HepG2 (cell line): ENCODE results near the gene NBR1. TPM values are rescaled to one million over a fixed set of nuclear protein-coding genes. Genes with fewer than 3 reads are reported as not detected.

Source experiments
- NFE2 ChIP-seq: sonication (generic); formaldehyde crosslinking; IDR thresholded peaks from 2 replicates; pipeline ENCODE4 v1.4.0; 2020; ENCODE audit warnings: missing genetic modification reagents
- NFE2L2 ChIP-seq: fragments of 150-350 bp; IDR thresholded peaks from 2 replicates; pipeline ENCODE4 v1.6.1; 2014; ENCODE audit warnings: low read length
- PLRG1 ChIP-seq: fragments of 450-650 bp; conservative IDR thresholded peaks from 2 replicates; pipeline ENCODE4 v1.6.1; 2016
- POLR2AphosphoS2 ChIP-seq: IDR thresholded peaks from 2 replicates; pipeline ENCODE4 v1.6.1; 2011; ENCODE audit warnings: low read depth, low read length, improper control_type of control experiment
- RFX1 ChIP-seq: fragments of 450-650 bp; IDR thresholded peaks from 2 replicates; pipeline ENCODE4 v1.6.1; 2017
- YEATS4 ChIP-seq: sonication (generic); formaldehyde crosslinking; IDR thresholded peaks from 2 replicates; pipeline ENCODE4 v1.4.0; 2020; ENCODE audit warnings: missing genetic modification reagents, borderline replicate concordance
- ZKSCAN8 ChIP-seq: IDR thresholded peaks from 2 replicates; pipeline ENCODE4 v1.6.1; 2016; ENCODE audit warnings: borderline replicate concordance, missing genetic modification reagents, missing compliant biosample characterization
- ZNF124 ChIP-seq: sonication (generic); formaldehyde crosslinking; IDR thresholded peaks from 2 replicates; pipeline ENCODE4 v1.4.0; 2020; ENCODE audit warnings: missing genetic modification reagents
- ZNF20 ChIP-seq: sonication (generic); formaldehyde crosslinking; IDR thresholded peaks from 2 replicates; pipeline ENCODE4 v1.4.0; 2020; ENCODE audit warnings: mild to moderate bottlenecking, moderate library complexity, missing genetic modification reagents
- ZNF225 ChIP-seq: sonication (generic); formaldehyde crosslinking; IDR thresholded peaks from 2 replicates; pipeline ENCODE4 v1.4.0; 2020; ENCODE audit warnings: mild to moderate bottlenecking, missing genetic modification reagents
- ZNF263 ChIP-seq: sonication (generic); formaldehyde crosslinking; IDR thresholded peaks from 2 replicates; pipeline ENCODE4 v1.4.0; 2020; ENCODE audit warnings: missing genetic modification reagents
- ZNF530 ChIP-seq: sonication (generic); formaldehyde crosslinking; IDR thresholded peaks from 2 replicates; pipeline ENCODE4 v1.5.0; 2020; ENCODE audit warnings: low read depth, mild to moderate bottlenecking, missing genetic modification reagents
- ZNF724P ChIP-seq: sonication (generic); formaldehyde crosslinking; IDR thresholded peaks from 2 replicates; pipeline ENCODE4 v1.8.0; 2022; ENCODE audit warnings: missing genetic modification reagents, borderline replicate concordance
- polyA plus RNA-seq, 8 experiments: library from polyadenylated mRNA; depleted of rRNA in 3 of 8; stranded (reverse) in 7 of 8; unstranded in 1 of 8; fragments of >200 nt; fragmentation: Illumina TruSeq in 4 of 8; extraction: Trizol in 4 of 8; gene quantifications; 2 replicates each; pipeline versions ENCODE4 v1.2.1 to v1.2.3, GENCODE V29; 2011 to 2016; ENCODE audit warnings: low read depth in 4 of 8, missing spikeins in 1 of 8, mixed read lengths in 1 of 8; ENCODE audit not compliant: insufficient read depth in 1 of 8
- total RNA-seq, 5 experiments: library from RNA; depleted of rRNA; stranded (reverse); fragments of >200 nt; fragmentation: Illumina TruSeq; extraction: Trizol; gene quantifications; 2 replicates each; pipeline ENCODE4 v1.2.3, GENCODE V29; 2016; ENCODE audit warnings: low read depth in 1 of 5
- TF ChIP-seq, protein P1 (sequence below): sonication (generic); formaldehyde crosslinking; IDR thresholded peaks from 2 replicates; pipeline ENCODE4 v1.5.0; 2020; ENCODE audit warnings: mild to moderate bottlenecking, low read depth, missing genetic modification reagents, borderline replicate concordance
- TF ChIP-seq, protein P2 (sequence below): sonication (generic); formaldehyde crosslinking; IDR thresholded peaks from 2 replicates; pipeline ENCODE4 v1.4.0; 2020; ENCODE audit warnings: mild to moderate bottlenecking, missing genetic modification reagents
- TF ChIP-seq, protein P3 (sequence below): sonication (generic); formaldehyde crosslinking; IDR thresholded peaks from 2 replicates; pipeline ENCODE4 v1.8.0; 2023; ENCODE audit warnings: mild to moderate bottlenecking, missing genetic modification reagents
- TF ChIP-seq, protein P4 (sequence below): sonication (generic); formaldehyde crosslinking; IDR thresholded peaks from 2 replicates; pipeline ENCODE4 v1.9.0; 2022; ENCODE audit warnings: low read depth, missing genetic modification reagents
- TF ChIP-seq, protein P5 (sequence below): sonication (generic); formaldehyde crosslinking; IDR thresholded peaks from 2 replicates; pipeline ENCODE4 v1.5.1; 2020; ENCODE audit warnings: mild to moderate bottlenecking, missing genetic modification reagents, moderate library complexity
- TF ChIP-seq, protein P6 (sequence below): sonication (generic); formaldehyde crosslinking; IDR thresholded peaks from 2 replicates; pipeline ENCODE4 v1.5.1; 2020; ENCODE audit warnings: missing genetic modification reagents, mild to moderate bottlenecking, borderline replicate concordance
- TF ChIP-seq, protein P7 (sequence below): sonication (generic); formaldehyde crosslinking; IDR thresholded peaks from 2 replicates; pipeline ENCODE4 v1.4.0; 2020; ENCODE audit warnings: missing genetic modification reagents

NBR1 gene
- total and polyA plus RNA-seq, 2 of the 13 experiments (the other 11 are each of a cell fraction or from before 2014, with no cell fraction given), result 51.7 to 121 TPM

DNA sequence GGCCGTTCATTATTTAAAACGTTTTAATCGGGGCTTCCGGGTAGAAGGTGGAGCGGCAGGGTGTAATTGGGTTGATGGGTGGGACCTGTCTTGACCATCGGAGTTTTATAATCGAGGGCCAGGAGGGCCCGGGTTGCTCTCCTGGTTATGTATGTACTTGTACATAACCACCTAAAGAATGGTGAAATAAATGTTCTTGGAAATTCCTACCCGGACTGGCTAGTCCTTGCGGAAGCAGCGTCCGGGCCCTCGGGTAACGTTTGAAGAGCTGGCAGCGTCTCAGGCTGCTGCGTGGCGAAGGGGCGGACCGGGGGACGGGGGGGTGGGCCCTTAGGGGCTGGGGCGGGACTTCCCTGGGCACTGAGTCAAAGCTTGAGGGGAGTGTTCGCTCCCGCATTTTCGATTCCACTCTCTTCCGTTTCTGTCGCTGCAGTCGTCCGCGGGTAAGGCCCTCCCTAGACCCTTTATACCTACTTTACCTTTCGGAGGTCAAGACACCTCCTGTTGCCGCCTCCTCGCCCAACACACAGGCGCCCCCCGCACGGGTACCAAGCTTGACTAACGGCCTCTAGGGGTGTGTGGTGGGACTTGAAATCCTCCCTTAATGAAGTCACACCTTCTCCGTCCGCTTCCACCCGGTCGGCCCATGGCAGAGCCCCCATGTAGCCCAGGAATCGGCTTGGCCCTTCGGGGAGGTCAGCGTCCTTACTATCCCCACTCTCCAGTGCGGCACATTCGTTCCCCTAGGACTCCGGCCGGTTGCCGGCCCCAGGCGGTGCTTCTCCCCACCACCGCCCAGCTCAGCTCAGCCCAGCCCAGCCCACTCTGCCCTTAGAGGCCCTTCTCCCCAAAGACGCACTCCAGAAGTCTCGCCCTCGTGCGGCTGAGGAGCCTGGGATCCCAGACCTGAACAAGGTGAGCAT lies 40.7 kb downstream of the NBR1 start, which contains the start of gene TMEM106A (continued):
- TF ChIP-seq POLR2AphosphoS2, result peak; percentile 56; the same call in 1 of the 2 replicates
- no peak for TF ChIP-seq ZNF225
- TF ChIP-seq, protein P1, sequence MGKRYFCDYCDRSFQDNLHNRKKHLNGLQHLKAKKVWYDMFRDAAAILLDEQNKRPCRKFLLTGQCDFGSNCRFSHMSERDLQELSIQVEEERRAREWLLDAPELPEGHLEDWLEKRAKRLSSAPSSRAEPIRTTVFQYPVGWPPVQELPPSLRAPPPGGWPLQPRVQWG (CRISPR knock-in tag), result no peak
- TF ChIP-seq ZNF20 (CRISPR knock-in tag), result 0 out of 2 replicates have a peak, but pooled peaks have one; percentile 64
- TF ChIP-seq PLRG1, result no peak
- TF ChIP-seq, protein P2, sequence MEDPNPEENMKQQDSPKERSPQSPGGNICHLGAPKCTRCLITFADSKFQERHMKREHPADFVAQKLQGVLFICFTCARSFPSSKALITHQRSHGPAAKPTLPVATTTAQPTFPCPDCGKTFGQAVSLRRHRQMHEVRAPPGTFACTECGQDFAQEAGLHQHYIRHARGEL (CRISPR knock-in tag), result 0 out of 2 replicates have a peak, but pooled peaks have one; percentile 34
- 0 out of 2 replicates have a peak, but pooled peaks have one; percentile 61 for TF ChIP-seq ZNF724P (CRISPR knock-in tag)
- no peak for TF ChIP-seq ZNF530 (CRISPR knock-in tag)
- TF ChIP-seq, protein P3, sequence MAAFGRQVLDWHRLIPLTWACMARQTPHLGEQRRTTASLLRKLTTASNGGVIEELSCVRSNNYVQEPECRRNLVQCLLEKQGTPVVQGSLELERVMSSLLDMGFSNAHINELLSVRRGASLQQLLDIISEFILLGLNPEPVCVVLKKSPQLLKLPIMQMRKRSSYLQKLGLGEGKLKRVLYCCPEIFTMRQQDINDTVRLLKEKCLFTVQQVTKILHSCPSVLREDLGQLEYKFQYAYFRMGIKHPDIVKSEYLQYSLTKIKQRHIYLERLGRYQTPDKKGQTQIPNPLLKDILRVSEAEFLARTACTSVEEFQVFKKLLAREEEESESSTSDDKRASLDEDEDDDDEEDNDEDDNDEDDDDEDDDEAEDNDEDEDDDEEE (CRISPR knock-in tag), result peak; percentile 81; the same call in 1 of the 2 replicates
- TF ChIP-seq NFE2, result no peak
- TF ChIP-seq, protein P4, sequence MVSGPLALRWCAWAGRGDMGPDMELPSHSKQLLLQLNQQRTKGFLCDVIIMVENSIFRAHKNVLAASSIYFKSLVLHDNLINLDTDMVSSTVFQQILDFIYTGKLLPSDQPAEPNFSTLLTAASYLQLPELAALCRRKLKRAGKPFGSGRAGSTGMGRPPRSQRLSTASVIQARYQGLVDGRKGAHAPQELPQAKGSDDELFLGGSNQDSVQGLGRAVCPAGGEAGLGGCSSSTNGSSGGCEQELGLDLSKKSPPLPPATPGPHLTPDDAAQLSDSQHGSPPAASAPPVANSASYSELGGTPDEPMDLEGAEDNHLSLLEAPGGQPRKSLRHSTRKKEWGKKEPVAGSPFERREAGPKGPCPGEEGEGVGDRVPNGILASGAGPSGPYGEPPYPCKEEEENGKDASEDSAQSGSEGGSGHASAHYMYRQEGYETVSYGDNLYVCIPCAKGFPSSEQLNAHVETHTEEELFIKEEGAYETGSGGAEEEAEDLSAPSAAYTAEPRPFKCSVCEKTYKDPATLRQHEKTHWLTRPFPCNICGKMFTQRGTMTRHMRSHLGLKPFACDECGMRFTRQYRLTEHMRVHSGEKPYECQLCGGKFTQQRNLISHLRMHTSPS (CRISPR knock-in tag), result peak; percentile 62
- TF ChIP-seq NFE2L2, result no peak
- TF ChIP-seq, protein P5, sequence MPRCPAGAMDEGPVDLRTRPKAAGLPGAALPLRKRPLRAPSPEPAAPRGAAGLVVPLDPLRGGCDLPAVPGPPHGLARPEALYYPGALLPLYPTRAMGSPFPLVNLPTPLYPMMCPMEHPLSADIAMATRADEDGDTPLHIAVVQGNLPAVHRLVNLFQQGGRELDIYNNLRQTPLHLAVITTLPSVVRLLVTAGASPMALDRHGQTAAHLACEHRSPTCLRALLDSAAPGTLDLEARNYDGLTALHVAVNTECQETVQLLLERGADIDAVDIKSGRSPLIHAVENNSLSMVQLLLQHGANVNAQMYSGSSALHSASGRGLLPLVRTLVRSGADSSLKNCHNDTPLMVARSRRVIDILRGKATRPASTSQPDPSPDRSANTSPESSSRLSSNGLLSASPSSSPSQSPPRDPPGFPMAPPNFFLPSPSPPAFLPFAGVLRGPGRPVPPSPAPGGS (CRISPR knock-in tag), result 0 out of 2 replicates have a peak, but pooled peaks have one; percentile 46
- no peak for TF ChIP-seq ZNF124 (CRISPR knock-in tag)
- TF ChIP-seq ZNF263, result no peak
- no peak for TF ChIP-seq RFX1
- TF ChIP-seq, protein P6, sequence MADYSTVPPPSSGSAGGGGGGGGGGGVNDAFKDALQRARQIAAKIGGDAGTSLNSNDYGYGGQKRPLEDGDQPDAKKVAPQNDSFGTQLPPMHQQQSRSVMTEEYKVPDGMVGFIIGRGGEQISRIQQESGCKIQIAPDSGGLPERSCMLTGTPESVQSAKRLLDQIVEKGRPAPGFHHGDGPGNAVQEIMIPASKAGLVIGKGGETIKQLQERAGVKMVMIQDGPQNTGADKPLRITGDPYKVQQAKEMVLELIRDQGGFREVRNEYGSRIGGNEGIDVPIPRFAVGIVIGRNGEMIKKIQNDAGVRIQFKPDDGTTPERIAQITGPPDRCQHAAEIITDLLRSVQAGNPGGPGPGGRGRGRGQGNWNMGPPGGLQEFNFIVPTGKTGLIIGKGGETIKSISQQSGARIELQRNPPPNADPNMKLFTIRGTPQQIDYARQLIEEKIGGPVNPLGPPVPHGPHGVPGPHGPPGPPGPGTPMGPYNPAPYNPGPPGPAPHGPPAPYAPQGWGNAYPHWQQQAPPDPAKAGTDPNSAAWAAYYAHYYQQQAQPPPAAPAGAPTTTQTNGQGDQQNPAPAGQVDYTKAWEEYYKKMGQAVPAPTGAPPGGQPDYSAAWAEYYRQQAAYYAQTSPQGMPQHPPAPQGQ (CRISPR knock-in tag), result no peak
- TF ChIP-seq ZKSCAN8 (CRISPR knock-in tag), result peak; percentile 8; the same call in 1 of the 2 replicates
- TF ChIP-seq, protein P7, sequence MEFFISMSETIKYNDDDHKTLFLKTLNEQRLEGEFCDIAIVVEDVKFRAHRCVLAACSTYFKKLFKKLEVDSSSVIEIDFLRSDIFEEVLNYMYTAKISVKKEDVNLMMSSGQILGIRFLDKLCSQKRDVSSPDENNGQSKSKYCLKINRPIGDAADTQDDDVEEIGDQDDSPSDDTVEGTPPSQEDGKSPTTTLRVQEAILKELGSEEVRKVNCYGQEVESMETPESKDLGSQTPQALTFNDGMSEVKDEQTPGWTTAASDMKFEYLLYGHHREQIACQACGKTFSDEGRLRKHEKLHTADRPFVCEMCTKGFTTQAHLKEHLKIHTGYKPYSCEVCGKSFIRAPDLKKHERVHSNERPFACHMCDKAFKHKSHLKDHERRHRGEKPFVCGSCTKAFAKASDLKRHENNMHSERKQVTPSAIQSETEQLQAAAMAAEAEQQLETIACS (CRISPR knock-in tag), result 0 out of 2 replicates have a peak, but pooled peaks have one; percentile 15
- peak; percentile 82; the same call in 1 of the 2 replicates for TF ChIP-seq YEATS4 (CRISPR knock-in tag)
